Neural cell (in vitro differentiated cells): Measurements from ENCODE around the gene CAMK2D. TPM values are rescaled to one million over a fixed set of nuclear protein-coding genes. Genes with fewer than 3 reads are reported as not detected.

ENCODE experiments used
- H2AFZ ChIP-seq: fragments of 200-600, 300-800 bp; sonication (generic), shearing (Covaris generic); 2 replicates; pipeline ENCODE4 v1.6.0; 2014; ENCODE audit warnings: low read depth, mild to moderate bottlenecking, antibody characterized with exemption, low read length, moderate library complexity
- H3F3A ChIP-seq: fragments of 200-600 bp; shearing (Covaris generic); 2 replicates; pipeline ENCODE4 v1.6.1; 2016; ENCODE audit warnings: mild to moderate bottlenecking, moderate library complexity, mixed read lengths, antibody characterized with exemption, low read length; ENCODE audit not compliant: insufficient read depth, poor library complexity, severe bottlenecking
- H3K27ac ChIP-seq: fragments of 200-600, 300-800 bp; sonication (generic), shearing (Covaris generic); 2 replicates; pipeline ENCODE4 v1.5.1; 2014; ENCODE audit warnings: mild to moderate bottlenecking, low read length, moderate library complexity
- H3K27me3 ChIP-seq: fragments of 300-800, 200-600 bp; sonication (generic), shearing (Covaris generic); 2 replicates; pipeline ENCODE4 v1.6.0; 2014; ENCODE audit warnings: mild to moderate bottlenecking, low read depth, low read length, moderate library complexity; ENCODE audit not compliant: insufficient read depth
- H3K36me3 ChIP-seq: fragments of 300-800, 200-600 bp; sonication (generic), shearing (Covaris generic); 2 replicates; pipeline ENCODE4 v1.5.1; 2014; ENCODE audit warnings: mild to moderate bottlenecking, antibody characterized with exemption, low read length, moderate library complexity; ENCODE audit not compliant: insufficient read depth
- H3K4me2 ChIP-seq: fragments of 300-800, 200-600 bp; sonication (generic), shearing (Covaris generic); 2 replicates; pipeline ENCODE4 v1.6.0; 2014; ENCODE audit warnings: mild to moderate bottlenecking, low read length
- H3K4me3 ChIP-seq: fragments of 300-800, 200-600 bp; sonication (generic), shearing (Covaris generic); 2 replicates; pipeline ENCODE4 v1.5.1; 2014; ENCODE audit warnings: mild to moderate bottlenecking, low read length, moderate library complexity
- H3K79me2 ChIP-seq: fragments of 200-600 bp; shearing (Covaris generic); replicated peaks from 2 replicates; pipeline ENCODE4 v1.6.0; 2014; ENCODE audit warnings: mild to moderate bottlenecking, low read length, moderate library complexity; ENCODE audit not compliant: insufficient read depth
- H3K9ac ChIP-seq: fragments of 300-800, 200-600 bp; sonication (generic), shearing (Covaris generic); 2 replicates; pipeline ENCODE4 v1.6.1; 2016; ENCODE audit warnings: mild to moderate bottlenecking, low read length, mixed read lengths
- H3K9me2 ChIP-seq: fragments of 200-600 bp; shearing (Covaris generic); 2 replicates; pipeline ENCODE4 v1.6.1; 2016; ENCODE audit warnings: mild to moderate bottlenecking, low read length, mixed read lengths; ENCODE audit not compliant: insufficient read depth
- H3K9me3 ChIP-seq: fragments of 200-600, 300-800 bp; sonication (generic), shearing (Covaris generic); 2 replicates; pipeline ENCODE4 v1.6.1; 2016; ENCODE audit warnings: mild to moderate bottlenecking, mixed run types, low read length, moderate library complexity, mixed read lengths
- H4K20me1 ChIP-seq: fragments of 200-600 bp; shearing (Covaris generic); 2 replicates; pipeline ENCODE4 v1.6.1; 2016; ENCODE audit warnings: mild to moderate bottlenecking, mixed run types; ENCODE audit not compliant: insufficient read depth
- EP300 ChIP-seq: fragments of 450-650 bp; conservative IDR thresholded peaks from 2 replicates; pipeline ENCODE4 v1.6.1; 2014; ENCODE audit warnings: antibody characterized with exemption, mild to moderate bottlenecking, moderate library complexity; ENCODE audit not compliant: poor library complexity, severe bottlenecking
- EZH2 ChIP-seq: fragments of 200-600, 300-800 bp; shearing (Covaris generic), sonication (generic); IDR thresholded peaks from 2 replicates; pipeline ENCODE4 v1.6.1; 2014; ENCODE audit warnings: antibody characterized with exemption, low read length, borderline replicate concordance, mild to moderate bottlenecking; ENCODE audit not compliant: insufficient read depth, poor library complexity, severe bottlenecking
- MXI1 ChIP-seq: fragments of 450-650 bp; conservative IDR thresholded peaks from 2 replicates; pipeline ENCODE4 v1.6.1; 2014; ENCODE audit warnings: antibody characterized with exemption, mild to moderate bottlenecking; ENCODE audit not compliant: poor library complexity, severe bottlenecking
- POLR2AphosphoS5 ChIP-seq: IDR thresholded peaks from 2 replicates; pipeline ENCODE4 v1.6.1; 2012
- RAD21 ChIP-seq: fragments of 450-650 bp; conservative IDR thresholded peaks from 2 replicates; pipeline ENCODE4 v1.6.1; 2014; ENCODE audit warnings: antibody characterized with exemption, mild to moderate bottlenecking, moderate library complexity
- SMC3 ChIP-seq: fragments of 450-650 bp; conservative IDR thresholded peaks from 2 replicates; pipeline ENCODE4 v1.6.1; 2014; ENCODE audit warnings: antibody characterized with exemption, mild to moderate bottlenecking, moderate library complexity; ENCODE audit not compliant: poor library complexity
- TAF1 ChIP-seq: IDR thresholded peaks from 2 replicates; pipeline ENCODE4 v1.6.1; 2012; ENCODE audit warnings: low read depth
- polyA plus RNA-seq: library from polyadenylated mRNA; depleted of rRNA; stranded (reverse); fragments of >200 nt; gene quantifications from 2 replicates; pipeline ENCODE4 v1.2.3, GENCODE V29; 2014
- TF ChIP-seq, protein P1 (sequence below): IDR thresholded peaks from 2 replicates; pipeline ENCODE4 v1.6.1; 2012; ENCODE audit warnings: borderline replicate concordance
- TF ChIP-seq, protein P2 (sequence below): fragments of 450-650 bp; IDR thresholded peaks from 2 replicates; pipeline ENCODE4 v1.5.1; 2014; ENCODE audit warnings: antibody characterized with exemption, mild to moderate bottlenecking, moderate library complexity; ENCODE audit not compliant: poor library complexity, severe bottlenecking

Gene CAMK2D
- polyA plus RNA-seq, 1 donor from 2014 or later: 27.1 TPM

DNA sequence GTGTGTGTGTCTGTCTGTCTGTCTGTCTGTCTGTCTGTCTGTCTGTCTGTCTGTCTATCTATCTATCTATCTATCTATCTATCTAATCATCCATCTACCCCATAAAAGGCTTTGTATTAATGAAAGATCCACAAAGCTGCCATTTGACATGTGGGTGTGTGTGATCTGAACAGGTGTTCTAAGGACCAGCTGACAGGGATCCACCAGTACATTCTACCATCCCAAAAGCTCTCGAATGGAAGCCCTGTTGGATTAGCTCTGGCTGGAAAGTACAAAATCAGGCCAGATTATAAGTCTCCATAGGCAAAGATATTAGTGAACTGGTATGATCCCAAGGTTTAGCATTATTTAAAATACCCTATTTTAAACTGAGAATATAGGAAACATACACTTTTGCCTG lies 299.3 kb downstream of the CAMK2D start:
- H3K9ac ChIP-seq: no peak overlapping the region
- no peaks in the 10 kb centered on the region for H3K36me3 ChIP-seq
- no peak overlapping the region for H3K27ac ChIP-seq
- no peaks in the 10 kb centered on the region for H3K79me2 ChIP-seq
- H3K9me3 ChIP-seq: no peaks in the 10 kb centered on the region
- no peaks in the 10 kb centered on the region for H4K20me1 ChIP-seq
- H2AFZ ChIP-seq: no peak overlapping the region
- no peaks in the 10 kb centered on the region for H3F3A ChIP-seq
- no peaks in the 10 kb centered on the region for H3K9me2 ChIP-seq
- H3K27me3 ChIP-seq: no peaks in the 10 kb centered on the region
- TF ChIP-seq MXI1 (no peak), EP300 (no peak), EZH2 (no peak), SMC3 (no peak), POLR2AphosphoS5 (no peak)
- TF ChIP-seq, protein P1, sequence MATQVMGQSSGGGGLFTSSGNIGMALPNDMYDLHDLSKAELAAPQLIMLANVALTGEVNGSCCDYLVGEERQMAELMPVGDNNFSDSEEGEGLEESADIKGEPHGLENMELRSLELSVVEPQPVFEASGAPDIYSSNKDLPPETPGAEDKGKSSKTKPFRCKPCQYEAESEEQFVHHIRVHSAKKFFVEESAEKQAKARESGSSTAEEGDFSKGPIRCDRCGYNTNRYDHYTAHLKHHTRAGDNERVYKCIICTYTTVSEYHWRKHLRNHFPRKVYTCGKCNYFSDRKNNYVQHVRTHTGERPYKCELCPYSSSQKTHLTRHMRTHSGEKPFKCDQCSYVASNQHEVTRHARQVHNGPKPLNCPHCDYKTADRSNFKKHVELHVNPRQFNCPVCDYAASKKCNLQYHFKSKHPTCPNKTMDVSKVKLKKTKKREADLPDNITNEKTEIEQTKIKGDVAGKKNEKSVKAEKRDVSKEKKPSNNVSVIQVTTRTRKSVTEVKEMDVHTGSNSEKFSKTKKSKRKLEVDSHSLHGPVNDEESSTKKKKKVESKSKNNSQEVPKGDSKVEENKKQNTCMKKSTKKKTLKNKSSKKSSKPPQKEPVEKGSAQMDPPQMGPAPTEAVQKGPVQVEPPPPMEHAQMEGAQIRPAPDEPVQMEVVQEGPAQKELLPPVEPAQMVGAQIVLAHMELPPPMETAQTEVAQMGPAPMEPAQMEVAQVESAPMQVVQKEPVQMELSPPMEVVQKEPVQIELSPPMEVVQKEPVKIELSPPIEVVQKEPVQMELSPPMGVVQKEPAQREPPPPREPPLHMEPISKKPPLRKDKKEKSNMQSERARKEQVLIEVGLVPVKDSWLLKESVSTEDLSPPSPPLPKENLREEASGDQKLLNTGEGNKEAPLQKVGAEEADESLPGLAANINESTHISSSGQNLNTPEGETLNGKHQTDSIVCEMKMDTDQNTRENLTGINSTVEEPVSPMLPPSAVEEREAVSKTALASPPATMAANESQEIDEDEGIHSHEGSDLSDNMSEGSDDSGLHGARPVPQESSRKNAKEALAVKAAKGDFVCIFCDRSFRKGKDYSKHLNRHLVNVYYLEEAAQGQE: no peak
- TF ChIP-seq, protein P2, sequence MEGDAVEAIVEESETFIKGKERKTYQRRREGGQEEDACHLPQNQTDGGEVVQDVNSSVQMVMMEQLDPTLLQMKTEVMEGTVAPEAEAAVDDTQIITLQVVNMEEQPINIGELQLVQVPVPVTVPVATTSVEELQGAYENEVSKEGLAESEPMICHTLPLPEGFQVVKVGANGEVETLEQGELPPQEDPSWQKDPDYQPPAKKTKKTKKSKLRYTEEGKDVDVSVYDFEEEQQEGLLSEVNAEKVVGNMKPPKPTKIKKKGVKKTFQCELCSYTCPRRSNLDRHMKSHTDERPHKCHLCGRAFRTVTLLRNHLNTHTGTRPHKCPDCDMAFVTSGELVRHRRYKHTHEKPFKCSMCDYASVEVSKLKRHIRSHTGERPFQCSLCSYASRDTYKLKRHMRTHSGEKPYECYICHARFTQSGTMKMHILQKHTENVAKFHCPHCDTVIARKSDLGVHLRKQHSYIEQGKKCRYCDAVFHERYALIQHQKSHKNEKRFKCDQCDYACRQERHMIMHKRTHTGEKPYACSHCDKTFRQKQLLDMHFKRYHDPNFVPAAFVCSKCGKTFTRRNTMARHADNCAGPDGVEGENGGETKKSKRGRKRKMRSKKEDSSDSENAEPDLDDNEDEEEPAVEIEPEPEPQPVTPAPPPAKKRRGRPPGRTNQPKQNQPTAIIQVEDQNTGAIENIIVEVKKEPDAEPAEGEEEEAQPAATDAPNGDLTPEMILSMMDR: no peak
- H3K4me3 ChIP-seq: no peak overlapping the region
- H3K4me2 ChIP-seq: no peak overlapping the region

DNA sequence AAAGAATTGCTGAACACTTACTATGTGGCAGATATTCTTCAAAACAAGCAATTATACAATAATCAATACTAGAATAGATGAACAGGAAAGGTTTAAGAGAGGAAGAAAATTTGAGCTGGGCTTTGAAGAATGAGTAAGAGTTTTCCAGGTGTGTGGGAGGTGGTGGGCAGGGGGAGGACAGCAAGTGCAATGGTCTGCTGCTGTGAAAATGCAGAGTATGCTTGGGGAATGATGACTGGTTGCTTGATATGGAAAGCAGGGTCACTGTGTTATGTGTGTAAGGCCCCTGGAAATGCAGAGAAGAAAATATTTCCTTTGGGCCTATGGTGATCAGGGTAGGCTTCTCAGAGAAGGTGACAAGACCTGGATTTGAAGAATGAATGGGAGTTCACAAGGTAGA lies 300.3 kb downstream of the CAMK2D start:
- no peaks in the 10 kb centered on the region for H3K36me3 ChIP-seq
- H3F3A ChIP-seq: no peaks in the 10 kb centered on the region
- no peaks in the 10 kb centered on the region for H3K9me2 ChIP-seq
- no peak overlapping the region for H3K4me3 ChIP-seq
- H3K9ac ChIP-seq: no peak overlapping the region
- no peaks in the 10 kb centered on the region for H3K9me3 ChIP-seq
- H3K79me2 ChIP-seq: no peaks in the 10 kb centered on the region
- TF ChIP-seq, protein P2: no peak
- no peak for TF ChIP-seq POLR2AphosphoS5
- TF ChIP-seq MXI1: no peak
- TF ChIP-seq EZH2: no peak
- no peak for TF ChIP-seq RAD21
- TF ChIP-seq SMC3: no peak
- no peak for TF ChIP-seq TAF1
- TF ChIP-seq, protein P1: no peak
- TF ChIP-seq EP300: no peak
- H4K20me1 ChIP-seq: no peaks in the 10 kb centered on the region
- no peaks in the 10 kb centered on the region for H3K27me3 ChIP-seq
- H2AFZ ChIP-seq: no peak overlapping the region
- no peak overlapping the region for H3K4me2 ChIP-seq
- no peak overlapping the region for H3K27ac ChIP-seq
